ENCODE measurements around the gene MCF2L. TPM values are rescaled to one million over a fixed set of nuclear protein-coding genes. Genes with fewer than 3 reads are reported as not detected.

The MCF2L gene
- total and polyA plus RNA-seq, 9 of the 15 experiments (the other 6 are each of a cell fraction or from before 2014, with no cell fraction given), result 0.05 to 0.25 (median 0.18) TPM; not detected in 5

DNA sequence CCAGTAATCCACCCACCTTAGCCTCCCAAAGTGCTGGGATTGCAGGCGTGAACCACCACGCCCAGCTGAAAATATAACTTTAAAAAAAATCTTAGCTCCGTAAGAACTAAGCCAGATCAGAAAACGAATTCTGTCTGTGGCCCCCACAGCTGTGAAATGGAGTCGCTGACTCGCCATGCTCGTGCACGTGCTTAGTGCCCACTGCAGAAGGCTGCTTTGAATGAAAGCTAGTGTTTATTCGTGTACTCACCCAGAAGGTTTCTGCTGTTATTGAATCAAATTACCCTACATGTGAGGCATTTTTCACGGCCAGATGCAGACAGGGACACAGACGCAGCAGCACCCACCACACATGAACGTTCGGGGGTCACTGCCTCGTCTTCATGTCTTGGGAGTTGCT, 74.9 kb downstream of the MCF2L start (continued):
- TF ChIP-seq, protein P1, sequence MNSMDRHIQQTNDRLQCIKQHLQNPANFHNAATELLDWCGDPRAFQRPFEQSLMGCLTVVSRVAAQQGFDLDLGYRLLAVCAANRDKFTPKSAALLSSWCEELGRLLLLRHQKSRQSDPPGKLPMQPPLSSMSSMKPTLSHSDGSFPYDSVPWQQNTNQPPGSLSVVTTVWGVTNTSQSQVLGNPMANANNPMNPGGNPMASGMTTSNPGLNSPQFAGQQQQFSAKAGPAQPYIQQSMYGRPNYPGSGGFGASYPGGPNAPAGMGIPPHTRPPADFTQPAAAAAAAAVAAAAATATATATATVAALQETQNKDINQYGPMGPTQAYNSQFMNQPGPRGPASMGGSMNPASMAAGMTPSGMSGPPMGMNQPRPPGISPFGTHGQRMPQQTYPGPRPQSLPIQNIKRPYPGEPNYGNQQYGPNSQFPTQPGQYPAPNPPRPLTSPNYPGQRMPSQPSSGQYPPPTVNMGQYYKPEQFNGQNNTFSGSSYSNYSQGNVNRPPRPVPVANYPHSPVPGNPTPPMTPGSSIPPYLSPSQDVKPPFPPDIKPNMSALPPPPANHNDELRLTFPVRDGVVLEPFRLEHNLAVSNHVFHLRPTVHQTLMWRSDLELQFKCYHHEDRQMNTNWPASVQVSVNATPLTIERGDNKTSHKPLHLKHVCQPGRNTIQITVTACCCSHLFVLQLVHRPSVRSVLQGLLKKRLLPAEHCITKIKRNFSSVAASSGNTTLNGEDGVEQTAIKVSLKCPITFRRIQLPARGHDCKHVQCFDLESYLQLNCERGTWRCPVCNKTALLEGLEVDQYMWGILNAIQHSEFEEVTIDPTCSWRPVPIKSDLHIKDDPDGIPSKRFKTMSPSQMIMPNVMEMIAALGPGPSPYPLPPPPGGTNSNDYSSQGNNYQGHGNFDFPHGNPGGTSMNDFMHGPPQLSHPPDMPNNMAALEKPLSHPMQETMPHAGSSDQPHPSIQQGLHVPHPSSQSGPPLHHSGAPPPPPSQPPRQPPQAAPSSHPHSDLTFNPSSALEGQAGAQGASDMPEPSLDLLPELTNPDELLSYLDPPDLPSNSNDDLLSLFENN (IDR thresholded peaks at IDR 0.05; ENCODE audit: low read depth in 2 of 2, low read length in 2 of 2), result no peak
- TF ChIP-seq, protein P2, sequence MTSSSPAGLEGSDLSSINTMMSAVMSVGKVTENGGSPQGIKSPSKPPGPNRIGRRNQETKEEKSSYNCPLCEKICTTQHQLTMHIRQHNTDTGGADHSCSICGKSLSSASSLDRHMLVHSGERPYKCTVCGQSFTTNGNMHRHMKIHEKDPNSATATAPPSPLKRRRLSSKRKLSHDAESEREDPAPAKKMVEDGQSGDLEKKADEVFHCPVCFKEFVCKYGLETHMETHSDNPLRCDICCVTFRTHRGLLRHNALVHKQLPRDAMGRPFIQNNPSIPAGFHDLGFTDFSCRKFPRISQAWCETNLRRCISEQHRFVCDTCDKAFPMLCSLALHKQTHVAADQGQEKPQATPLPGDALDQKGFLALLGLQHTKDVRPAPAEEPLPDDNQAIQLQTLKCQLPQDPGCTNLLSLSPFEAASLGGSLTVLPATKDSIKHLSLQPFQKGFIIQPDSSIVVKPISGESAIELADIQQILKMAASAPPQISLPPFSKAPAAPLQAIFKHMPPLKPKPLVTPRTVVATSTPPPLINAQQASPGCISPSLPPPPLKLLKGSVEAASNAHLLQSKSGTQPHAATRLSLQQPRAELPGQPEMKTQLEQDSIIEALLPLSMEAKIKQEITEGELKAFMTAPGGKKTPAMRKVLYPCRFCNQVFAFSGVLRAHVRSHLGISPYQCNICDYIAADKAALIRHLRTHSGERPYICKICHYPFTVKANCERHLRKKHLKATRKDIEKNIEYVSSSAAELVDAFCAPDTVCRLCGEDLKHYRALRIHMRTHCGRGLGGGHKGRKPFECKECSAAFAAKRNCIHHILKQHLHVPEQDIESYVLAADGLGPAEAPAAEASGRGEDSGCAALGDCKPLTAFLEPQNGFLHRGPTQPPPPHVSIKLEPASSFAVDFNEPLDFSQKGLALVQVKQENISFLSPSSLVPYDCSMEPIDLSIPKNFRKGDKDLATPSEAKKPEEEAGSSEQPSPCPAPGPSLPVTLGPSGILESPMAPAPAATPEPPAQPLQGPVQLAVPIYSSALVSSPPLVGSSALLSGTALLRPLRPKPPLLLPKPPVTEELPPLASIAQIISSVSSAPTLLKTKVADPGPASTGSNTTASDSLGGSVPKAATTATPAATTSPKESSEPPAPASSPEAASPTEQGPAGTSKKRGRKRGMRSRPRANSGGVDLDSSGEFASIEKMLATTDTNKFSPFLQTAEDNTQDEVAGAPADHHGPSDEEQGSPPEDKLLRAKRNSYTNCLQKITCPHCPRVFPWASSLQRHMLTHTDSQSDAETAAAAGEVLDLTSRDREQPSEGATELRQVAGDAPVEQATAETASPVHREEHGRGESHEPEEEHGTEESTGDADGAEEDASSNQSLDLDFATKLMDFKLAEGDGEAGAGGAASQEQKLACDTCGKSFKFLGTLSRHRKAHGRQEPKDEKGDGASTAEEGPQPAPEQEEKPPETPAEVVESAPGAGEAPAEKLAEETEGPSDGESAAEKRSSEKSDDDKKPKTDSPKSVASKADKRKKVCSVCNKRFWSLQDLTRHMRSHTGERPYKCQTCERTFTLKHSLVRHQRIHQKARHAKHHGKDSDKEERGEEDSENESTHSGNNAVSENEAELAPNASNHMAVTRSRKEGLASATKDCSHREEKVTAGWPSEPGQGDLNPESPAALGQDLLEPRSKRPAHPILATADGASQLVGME (CRISPR knock-in tag; IDR thresholded peaks at IDR 0.05), result no peak
- TF ChIP-seq HOXB6 (CRISPR knock-in tag; IDR thresholded peaks at IDR 0.05; ENCODE audit: borderline replicate concordance), result no peak

Measured in K562 (cell line).